ENCODE results near the gene PHLPP1.

DNA sequence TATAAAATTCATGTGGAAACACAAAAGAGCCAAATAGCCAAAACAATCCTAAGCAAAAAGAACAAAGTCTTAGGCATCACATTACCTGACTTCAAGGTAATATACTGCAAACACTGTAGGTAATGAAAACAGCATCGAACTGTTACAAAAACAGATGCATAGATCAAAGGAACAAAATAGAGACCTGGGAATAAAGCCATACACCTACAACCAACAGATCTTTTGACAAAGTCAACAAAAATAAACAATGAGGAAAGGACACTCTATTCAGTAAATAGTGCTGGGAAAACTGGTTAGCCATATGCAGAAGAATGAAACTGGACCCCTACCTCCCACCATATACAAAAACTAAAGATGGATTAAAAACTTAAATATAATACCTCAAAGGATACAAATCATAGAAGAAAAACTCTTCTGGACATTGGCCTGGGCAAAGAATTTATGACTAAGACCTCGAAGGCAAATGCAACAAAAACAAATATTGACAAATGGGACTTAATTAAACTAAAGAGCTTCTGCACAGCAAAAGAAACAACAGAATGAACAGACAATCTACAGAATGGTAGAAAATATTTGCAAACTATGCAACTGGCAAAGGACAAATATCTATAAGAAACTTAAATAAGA is 218.0 kb downstream of the PHLPP1 start:
- TF ChIP-seq, protein P1, sequence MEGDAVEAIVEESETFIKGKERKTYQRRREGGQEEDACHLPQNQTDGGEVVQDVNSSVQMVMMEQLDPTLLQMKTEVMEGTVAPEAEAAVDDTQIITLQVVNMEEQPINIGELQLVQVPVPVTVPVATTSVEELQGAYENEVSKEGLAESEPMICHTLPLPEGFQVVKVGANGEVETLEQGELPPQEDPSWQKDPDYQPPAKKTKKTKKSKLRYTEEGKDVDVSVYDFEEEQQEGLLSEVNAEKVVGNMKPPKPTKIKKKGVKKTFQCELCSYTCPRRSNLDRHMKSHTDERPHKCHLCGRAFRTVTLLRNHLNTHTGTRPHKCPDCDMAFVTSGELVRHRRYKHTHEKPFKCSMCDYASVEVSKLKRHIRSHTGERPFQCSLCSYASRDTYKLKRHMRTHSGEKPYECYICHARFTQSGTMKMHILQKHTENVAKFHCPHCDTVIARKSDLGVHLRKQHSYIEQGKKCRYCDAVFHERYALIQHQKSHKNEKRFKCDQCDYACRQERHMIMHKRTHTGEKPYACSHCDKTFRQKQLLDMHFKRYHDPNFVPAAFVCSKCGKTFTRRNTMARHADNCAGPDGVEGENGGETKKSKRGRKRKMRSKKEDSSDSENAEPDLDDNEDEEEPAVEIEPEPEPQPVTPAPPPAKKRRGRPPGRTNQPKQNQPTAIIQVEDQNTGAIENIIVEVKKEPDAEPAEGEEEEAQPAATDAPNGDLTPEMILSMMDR (IDR thresholded peaks at IDR 0.05) = no peak
- TF ChIP-seq POLR2A (IDR thresholded peaks at IDR 0.05) (no peak), EP300 (IDR thresholded peaks at IDR 0.05) (no peak)

Measured in upper lobe of left lung (tissue), 4 donors.